ENCODE measurements around the gene ZNF107.
"Not testable (repeated sequence)": the region's sequence is repeated elsewhere in the genome, so short reads cannot be mapped to it uniquely, and the experiment has no call there.

The ZNF107 gene

DNA sequence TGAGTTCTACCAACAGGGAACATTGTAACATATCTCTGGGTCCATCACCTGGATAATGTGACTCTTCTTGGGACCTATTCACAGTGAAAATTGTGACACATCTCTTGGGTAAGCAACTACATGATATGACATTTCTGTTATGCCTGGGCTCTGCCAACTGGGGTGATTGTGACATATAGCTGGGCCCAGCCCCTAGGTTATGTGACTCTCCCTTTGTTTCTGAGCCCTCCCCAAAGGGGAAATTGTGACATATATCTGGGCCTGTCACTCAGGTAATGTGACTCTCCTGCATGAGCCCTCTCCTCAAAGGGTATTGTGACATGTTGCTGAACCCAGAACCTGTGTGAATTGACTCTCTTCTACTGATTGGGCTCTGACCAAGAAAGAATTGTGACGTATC is 22.4 kb upstream of the ZNF107 start:
- no peak for DNase-seq (ENCODE audit: low read depth)

GRCh38 chr7:64651203-64651602 is 14.7 kb upstream of the ZNF107 start:
- DNase-seq (ENCODE audit: low read depth), result no peak

GRCh38 chr7:64651632-64652165 is 14.2 kb upstream of the ZNF107 start:
- no peak for DNase-seq (ENCODE audit: low read depth)

DNA sequence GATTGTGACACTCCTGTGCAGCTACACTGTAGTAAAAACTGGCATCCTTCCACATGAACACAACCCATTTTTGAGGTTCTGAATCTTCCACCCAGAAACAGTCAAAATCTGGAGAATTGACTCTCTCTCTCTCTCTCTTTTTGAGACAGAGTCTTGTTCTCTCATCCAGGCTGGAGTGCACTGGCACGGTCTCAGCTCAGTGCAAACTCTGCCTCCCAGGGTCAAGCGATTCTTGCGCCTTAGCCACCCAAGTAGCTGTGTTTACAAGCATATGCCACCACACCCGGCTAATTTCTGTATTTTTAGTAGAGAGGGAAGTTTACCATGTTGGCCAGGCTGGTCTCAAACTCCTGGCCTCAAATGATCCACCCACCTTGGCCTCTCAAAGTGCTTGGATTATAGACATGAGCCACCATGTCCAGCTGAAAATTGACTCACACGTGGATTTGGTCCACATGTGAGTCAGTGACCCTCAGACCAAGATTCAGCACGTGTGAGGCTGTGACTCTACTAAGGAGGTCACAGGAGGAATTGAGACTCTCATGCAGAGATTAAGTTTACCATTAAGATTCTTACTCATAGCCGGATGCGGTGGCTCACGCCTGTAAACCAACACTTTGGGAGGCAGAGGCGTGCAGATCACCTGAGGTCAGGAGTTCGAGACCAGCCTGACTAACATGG is 12.1 kb upstream of the ZNF107 start:
- DNase-seq (ENCODE audit: low read depth), result no peak

DNA sequence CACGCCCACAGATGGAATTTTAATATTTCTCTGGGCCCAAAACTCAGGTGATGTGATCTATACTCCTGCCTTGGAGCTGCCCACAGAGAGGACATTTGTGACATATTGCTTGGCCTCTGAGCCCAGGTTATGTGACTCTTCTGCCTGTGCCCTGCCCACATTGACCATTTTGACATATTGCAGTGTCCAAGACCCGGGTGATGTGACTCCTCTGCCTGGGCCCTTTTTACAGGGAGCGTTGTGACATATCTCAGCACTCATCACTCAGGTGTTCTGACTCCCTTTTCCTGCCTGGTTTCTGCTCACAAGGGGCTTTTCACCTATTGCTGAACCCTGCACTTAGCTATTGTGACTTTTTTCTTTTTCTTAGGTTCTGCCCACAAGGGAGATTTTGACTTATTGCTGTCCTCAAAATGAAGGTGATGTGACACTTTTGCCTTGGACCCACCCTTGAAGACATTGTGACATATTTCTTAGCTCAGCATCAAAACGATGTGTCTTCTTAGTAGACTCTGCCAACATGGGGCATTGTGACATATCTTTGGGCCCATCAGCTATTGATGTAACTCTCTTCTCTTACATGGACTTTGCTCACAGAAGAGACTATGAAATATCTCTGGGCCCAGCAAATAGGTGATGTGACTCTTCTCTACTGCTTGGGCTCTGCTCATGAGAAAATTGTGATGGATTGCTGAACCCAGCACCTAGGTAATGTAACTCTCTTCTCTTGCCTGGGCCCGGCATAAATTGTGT is 11.0 kb upstream of the ZNF107 start:
- no peak for DNase-seq (ENCODE audit: low read depth)

- DNase-seq (ENCODE audit: low read depth), result no peak
Measured at GRCh38 chr7:64655811-64656210, 10.1 kb upstream of the ZNF107 start.

DNA sequence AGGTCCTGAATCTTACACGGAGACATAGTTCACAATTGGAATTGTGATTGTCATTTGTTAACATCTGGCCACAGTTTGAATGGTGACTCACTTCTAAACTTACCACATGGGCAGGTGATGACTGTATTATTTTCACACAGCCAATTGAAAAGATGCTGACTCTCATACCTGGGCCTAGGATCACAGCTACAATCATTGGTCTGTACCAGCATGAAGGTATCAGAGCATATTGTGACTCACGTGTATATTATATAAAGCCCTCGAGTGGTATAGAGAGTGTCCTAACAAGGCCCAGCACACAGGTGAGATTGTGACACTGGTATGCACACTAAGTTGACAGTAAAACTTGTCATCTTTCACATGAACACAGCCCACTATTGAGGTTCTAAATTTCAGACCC is 9.4 kb upstream of the ZNF107 start:
- DNase-seq (ENCODE audit: low read depth), result no peak

- DNase-seq (ENCODE audit: low read depth), result not testable (repeated sequence)
Measured at GRCh38 chr7:64662091-64662490, 3.8 kb upstream of the ZNF107 start.

DNA sequence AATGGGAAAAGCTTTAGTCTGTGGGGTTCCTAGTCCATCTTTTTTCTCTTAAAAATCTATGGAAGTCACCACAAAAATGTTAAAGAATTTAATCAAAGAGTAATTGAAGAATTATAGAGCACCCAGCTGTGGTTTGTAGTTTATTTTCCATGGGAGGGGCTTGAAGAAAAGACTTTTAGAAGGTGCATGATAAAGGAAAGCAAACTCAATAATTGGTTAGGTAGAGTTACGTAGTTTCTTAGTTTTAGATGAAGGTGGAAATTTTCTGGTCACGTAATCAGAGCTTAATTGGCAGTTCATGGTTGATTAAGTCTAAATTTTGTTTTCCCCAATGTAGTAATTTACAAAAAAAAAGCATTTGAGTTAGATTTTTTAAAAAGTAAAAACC is 724 bp downstream of the ZNF107 start:
- DNase-seq (ENCODE audit: low read depth), result no peak

- DNase-seq (ENCODE audit: low read depth), result no peak
Measured at GRCh38 chr7:64667311-64667710, 1.4 kb downstream of the ZNF107 start.

- no peak for DNase-seq (ENCODE audit: low read depth)
Measured at GRCh38 chr7:64672414-64672813, 6.5 kb downstream of the ZNF107 start.

GRCh38 chr7:64685091-64685490 is 19.2 kb downstream of the ZNF107 start:
- DNase-seq (ENCODE audit: low read depth), result no peak

DNA sequence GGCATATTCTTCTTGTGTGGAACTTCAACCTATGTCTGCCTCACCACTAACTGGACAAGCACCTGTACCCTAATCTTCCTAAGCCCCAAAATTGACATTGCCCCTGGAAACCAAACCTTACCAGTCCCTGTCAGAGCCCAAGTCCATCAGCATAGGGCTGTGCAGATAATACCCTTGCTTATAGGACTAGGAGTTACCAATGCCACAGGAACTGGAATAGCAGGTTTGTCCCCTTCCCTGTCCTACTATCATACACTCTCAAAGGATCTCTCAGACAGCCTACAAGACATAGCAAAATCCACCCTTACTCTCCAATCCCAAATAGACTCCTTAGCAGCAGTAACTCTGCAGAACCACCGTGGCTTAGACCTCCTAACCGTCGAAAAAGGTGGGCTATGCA is 19.8 kb downstream of the ZNF107 start:
- no peak for DNase-seq (ENCODE audit: low read depth)

- no peak for DNase-seq (ENCODE audit: low read depth)
Measured at GRCh38 chr7:64686493-64687184, 20.7 kb downstream of the ZNF107 start.

GRCh38 chr7:64687249-64687648 is 21.3 kb downstream of the ZNF107 start:
- no peak for DNase-seq (ENCODE audit: low read depth)

DNA sequence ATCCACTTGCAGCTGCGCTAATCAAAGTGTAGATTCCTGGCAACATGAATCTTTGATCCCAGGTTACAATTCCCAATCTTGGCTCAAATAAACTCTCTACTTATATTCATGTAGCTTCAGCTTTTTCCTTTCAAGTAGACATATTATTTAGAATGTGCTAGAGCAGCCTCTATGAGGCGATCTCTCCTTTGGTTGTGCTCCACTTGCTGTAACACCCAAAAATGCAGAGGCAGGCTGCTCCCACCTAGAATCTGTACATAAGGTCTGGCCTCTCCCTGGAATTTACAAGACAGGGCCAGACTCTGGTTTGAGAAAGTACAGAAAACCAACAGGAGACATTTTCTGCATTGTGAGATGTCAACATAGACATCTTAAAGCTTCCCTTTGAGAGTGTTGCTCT is 23.1 kb downstream of the ZNF107 start:
- DNase-seq (ENCODE audit: low read depth), result no peak

GRCh38 chr7:64691831-64692230 is 25.9 kb downstream of the ZNF107 start:
- no peak for DNase-seq (ENCODE audit: low read depth)

GRCh38 chr7:64697863-64698262 is 31.9 kb downstream of the ZNF107 start:
- not testable (repeated sequence) for DNase-seq (ENCODE audit: low read depth)

- no peak for DNase-seq (ENCODE audit: low read depth)
Measured at GRCh38 chr7:64706625-64707292, 40.8 kb downstream of the ZNF107 start.

GRCh38 chr7:64717896-64718295 is 52.0 kb downstream of the ZNF107 start:
- DNase-seq (ENCODE audit: low read depth), result not testable (repeated sequence)

DNA sequence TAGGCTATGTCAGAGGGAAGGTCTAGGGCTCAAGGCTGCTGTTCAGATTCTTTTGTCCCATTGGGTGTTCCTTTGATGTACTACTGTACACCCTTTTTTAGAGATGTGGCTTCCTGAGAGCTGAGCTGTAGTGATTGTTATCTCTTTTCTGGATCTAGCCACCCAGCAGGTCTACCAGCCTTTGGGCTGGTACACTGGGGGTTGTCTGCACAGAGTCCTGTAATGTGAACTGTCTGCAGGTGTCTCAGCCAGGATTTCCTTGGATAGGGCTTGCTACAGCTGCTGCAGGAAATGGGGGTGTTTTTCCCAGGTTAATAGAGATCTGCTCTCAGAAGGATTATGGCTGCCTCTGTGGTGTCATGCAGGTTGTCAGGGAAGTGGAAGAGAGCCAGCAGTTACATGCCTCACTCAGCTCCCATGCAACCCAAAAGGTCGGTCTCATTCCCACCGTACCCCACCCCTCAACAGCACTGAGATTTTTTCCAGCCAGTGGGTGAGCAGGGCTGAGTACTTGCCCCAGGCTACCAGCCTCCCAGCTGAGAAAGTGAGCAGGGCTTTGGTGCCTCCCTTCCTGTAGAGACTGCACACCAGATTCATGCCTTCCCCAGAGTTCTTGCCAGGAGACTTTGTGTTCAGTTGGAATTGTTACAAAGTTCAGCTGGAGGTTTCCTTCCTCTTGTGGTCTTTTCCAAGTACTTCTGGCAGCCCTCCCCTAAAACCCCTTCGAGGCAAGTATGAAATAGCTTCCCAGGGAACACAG is 63.3 kb downstream of the ZNF107 start:
- DNase-seq (ENCODE audit: low read depth), result no peak
